ENCODE data around the gene CYP4F12.

CYP4F12 gene

GRCh38 chr19:15714638-15715037 is 41.8 kb downstream of the CYP4F12 start:
- no peak for DNase-seq (ENCODE audit: low read depth in 2 of 2)

GRCh38 chr19:15715642-15716041 is 42.8 kb downstream of the CYP4F12 start:
- DNase-seq (ENCODE audit: low read depth in 2 of 2): no peak

- DNase-seq (ENCODE audit: low read depth in 2 of 2): no peak
These were observed 44.9 kb downstream of the CYP4F12 start for GRCh38 chr19:15717809-15718208.

- no peak for DNase-seq (ENCODE audit: low read depth in 2 of 2)
These were observed 48.4 kb downstream of the CYP4F12 start for GRCh38 chr19:15721268-15721667.

GRCh38 chr19:15722956-15723355 is 50.1 kb downstream of the CYP4F12 start:
- no peak for DNase-seq (ENCODE audit: low read depth in 2 of 2)

- no peak for DNase-seq (ENCODE audit: low read depth in 2 of 2)
These were observed 54.8 kb downstream of the CYP4F12 start, which contains the start of gene OR10H2 for GRCh38 chr19:15727724-15728123. OR10H2 (plus strand) TSS chr19:15728024; CDS start chr19:15728044, 20 bp downstream.

GRCh38 chr19:15730538-15730937 is 57.7 kb downstream of the CYP4F12 start:
- DNase-seq (ENCODE audit: low read depth in 2 of 2): no peak

- no peak for DNase-seq (ENCODE audit: low read depth in 2 of 2)
These were observed 59.5 kb downstream of the CYP4F12 start for GRCh38 chr19:15732388-15732787.

- DNase-seq (ENCODE audit: low read depth in 2 of 2): no peak
These were observed 61.0 kb downstream of the CYP4F12 start for GRCh38 chr19:15733895-15734294.

GRCh38 chr19:15737722-15738121 is 64.8 kb downstream of the CYP4F12 start, which contains the start of gene OR10H3:
OR10H3 (plus strand) TSS chr19:15737985; CDS start chr19:15741393, 3,408 bp downstream.
- DNase-seq (ENCODE audit: low read depth in 2 of 2): no peak

- DNase-seq (ENCODE audit: low read depth in 2 of 2): no peak
These were observed 67.9 kb downstream of the CYP4F12 start for GRCh38 chr19:15740785-15741184.

Data from fibroblast of skin of left biceps (primary cell).